ENCODE measurements around the gene HNRNPUL1. TPM values are rescaled to one million over a fixed set of nuclear protein-coding genes. Genes with fewer than 3 reads are reported as not detected.

The HNRNPUL1 gene
- total and polyA plus RNA-seq, 9 of the 15 experiments (the other 6 are each of a cell fraction or from before 2014, with no cell fraction given), result 7.3 to 211 (median 85.0) TPM

DNA sequence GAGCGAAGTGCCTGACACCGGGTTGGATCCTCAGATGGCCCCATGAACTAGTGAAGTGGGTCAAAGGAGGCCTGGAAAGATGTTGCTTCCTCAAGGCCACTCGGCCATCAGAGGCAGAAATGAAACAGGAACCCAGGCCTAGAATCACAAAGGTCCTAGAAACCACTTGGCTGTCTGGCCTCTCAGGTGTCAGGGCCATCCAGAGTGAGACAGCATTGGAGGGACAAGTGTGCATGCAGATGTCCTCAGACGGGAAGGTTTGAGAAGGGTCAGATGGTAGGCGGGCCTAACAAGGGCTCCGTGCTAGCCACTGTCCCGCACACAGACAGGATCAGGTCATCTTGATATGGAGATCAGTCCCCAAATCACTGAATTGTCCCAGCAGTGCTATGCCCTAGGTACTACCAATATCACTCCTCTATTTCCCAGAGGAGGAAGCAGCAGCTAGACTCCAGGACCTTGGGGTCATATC is 60.1 kb downstream of the HNRNPUL1 start (continued):
- TF ChIP-seq, protein P1, sequence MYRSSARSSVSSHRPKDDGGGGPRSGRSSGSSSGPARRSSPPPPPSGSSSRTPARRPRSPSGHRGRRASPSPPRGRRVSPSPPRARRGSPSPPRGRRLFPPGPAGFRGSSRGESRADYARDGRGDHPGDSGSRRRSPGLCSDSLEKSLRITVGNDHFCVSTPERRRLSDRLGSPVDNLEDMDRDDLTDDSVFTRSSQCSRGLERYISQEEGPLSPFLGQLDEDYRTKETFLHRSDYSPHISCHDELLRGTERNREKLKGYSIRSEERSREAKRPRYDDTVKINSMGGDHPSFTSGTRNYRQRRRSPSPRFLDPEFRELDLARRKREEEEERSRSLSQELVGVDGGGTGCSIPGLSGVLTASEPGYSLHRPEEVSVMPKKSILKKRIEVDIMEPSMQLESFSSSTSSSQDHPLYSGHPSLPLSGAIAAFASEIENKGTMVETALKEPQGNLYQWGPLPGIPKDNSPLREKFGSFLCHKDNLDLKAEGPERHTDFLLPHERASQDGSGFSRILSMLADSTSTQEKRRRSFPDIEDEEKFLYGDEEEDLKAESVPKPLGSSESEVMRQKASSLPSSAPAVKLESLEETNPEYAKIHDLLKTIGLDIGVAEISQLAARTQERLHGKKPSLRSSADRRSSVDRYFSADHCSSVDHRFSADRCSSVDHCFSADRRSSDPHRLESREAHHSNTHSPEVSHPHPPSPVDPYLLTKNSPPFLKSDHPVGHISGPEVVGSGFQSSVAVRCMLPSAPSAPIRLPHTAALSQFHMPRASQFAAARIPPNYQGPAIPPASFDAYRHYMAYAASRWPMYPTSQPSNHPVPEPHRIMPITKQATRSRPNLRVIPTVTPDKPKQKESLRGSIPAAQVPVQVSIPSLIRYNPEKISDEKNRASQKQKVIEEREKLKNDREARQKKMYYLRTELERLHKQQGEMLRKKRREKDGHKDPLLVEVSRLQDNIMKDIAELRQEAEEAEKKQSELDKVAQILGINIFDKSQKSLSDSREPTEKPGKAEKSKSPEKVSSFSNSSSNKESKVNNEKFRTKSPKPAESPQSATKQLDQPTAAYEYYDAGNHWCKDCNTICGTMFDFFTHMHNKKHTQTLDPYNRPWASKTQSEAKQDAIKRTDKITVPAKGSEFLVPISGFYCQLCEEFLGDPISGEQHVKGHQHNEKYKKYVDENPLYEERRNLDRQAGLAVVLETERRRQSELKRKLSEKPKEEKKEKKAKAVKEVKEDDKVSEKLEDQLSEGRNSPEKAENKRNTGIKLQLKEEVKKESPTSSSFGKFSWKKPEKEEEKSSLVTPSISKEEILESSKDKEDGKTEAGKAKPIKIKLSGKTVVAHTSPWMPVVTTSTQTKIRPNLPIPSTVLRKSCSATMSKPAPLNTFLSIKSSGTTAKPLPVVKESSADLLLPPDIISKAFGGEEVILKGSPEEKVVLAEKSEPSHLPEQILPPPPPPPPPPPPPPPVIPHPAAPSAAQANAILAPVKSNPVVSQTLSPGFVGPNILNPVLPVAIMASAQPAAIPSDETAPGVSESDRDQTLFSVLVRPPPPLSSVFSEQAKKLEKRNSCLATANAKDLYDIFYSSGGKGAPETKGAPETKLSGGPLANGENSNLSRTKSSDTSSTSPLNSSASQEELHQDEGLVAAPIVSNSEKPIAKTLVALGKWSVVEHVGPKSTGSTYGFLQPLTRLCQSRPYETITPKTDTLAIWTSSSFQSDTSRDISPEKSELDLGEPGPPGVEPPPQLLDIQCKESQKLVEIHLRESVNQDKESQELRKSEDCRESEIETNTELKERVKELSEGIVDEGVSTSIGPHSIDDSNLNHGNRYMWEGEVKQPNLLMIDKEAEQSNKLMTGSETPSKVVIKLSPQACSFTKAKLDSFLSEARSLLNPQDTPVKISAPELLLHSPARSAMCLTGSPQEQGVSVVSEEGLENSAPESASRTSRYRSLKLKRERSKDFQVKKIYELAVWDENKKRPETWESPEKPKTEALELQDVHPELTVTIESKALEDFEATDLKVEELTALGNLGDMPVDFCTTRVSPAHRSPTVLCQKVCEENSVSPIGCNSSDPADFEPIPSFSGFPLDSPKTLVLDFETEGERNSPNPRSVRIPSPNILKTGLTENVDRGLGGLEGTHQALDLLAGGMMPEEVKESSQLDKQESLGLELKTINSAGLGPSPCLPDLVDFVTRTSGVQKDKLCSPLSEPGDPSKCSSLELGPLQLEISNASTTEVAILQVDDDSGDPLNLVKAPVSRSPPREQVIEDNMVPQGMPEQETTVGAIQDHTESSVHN (IDR thresholded peaks at IDR 0.05; ENCODE audit: borderline replicate concordance in 1 of 2, low read depth in 1 of 2), result no peak
- TF ChIP-seq SMARCC2 (IDR thresholded peaks at IDR 0.05; ENCODE audit: low read depth) (no peak), TEAD1 (CRISPR knock-in tag; IDR thresholded peaks at IDR 0.05) (no peak), ZNF3 (CRISPR knock-in tag; IDR thresholded peaks at IDR 0.05) (no peak), NFXL1 (CRISPR knock-in tag; IDR thresholded peaks at IDR 0.05) (no peak), ZNF165 (CRISPR knock-in tag; IDR thresholded peaks at IDR 0.05; ENCODE audit: borderline replicate concordance) (no peak), SRSF1 (IDR thresholded peaks at IDR 0.05; ENCODE audit: low read depth, low read length) (no peak), ZNF140 (CRISPR knock-in tag; IDR thresholded peaks at IDR 0.05) (no peak)
- TF ChIP-seq, protein P2, sequence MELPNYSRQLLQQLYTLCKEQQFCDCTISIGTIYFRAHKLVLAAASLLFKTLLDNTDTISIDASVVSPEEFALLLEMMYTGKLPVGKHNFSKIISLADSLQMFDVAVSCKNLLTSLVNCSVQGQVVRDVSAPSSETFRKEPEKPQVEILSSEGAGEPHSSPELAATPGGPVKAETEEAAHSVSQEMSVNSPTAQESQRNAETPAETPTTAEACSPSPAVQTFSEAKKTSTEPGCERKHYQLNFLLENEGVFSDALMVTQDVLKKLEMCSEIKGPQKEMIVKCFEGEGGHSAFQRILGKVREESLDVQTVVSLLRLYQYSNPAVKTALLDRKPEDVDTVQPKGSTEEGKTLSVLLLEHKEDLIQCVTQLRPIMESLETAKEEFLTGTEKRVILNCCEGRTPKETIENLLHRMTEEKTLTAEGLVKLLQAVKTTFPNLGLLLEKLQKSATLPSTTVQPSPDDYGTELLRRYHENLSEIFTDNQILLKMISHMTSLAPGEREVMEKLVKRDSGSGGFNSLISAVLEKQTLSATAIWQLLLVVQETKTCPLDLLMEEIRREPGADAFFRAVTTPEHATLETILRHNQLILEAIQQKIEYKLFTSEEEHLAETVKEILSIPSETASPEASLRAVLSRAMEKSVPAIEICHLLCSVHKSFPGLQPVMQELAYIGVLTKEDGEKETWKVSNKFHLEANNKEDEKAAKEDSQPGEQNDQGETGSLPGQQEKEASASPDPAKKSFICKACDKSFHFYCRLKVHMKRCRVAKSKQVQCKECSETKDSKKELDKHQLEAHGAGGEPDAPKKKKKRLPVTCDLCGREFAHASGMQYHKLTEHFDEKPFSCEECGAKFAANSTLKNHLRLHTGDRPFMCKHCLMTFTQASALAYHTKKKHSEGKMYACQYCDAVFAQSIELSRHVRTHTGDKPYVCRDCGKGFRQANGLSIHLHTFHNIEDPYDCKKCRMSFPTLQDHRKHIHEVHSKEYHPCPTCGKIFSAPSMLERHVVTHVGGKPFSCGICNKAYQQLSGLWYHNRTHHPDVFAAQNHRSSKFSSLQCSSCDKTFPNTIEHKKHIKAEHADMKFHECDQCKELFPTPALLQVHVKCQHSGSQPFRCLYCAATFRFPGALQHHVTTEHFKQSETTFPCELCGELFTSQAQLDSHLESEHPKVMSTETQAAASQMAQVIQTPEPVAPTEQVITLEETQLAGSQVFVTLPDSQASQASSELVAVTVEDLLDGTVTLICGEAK (IDR thresholded peaks at IDR 0.05), result no peak
- TF ChIP-seq, protein P2 (CRISPR knock-in tag; IDR thresholded peaks at IDR 0.05), result no peak

Measured in K562 (cell line).